GM21423 (cell line): ENCODE measurements around the gene OR51I2.
A peak's percentile ranks its signal among the peaks of the same experiment; 100 is the strongest.

Experiments
- ATAC-seq: cut with Tn5 transposase; IDR thresholded peaks from one replicate; pipeline ENCODE4 v1.9.1; 2021; ENCODE audit warnings: mild to moderate bottlenecking, moderate library complexity; ENCODE audit not compliant: unreplicated experiment

OR51I2 gene

GRCh38 chr11:5449023-5449422 lies at the start of gene OR51I2:
OR51I2 (plus strand) TSS chr11:5449323; CDS start chr11:5453489, 4,166 bp downstream.
- ATAC-seq = no peak

- no peak for ATAC-seq
These were observed 44.0 kb upstream of the OR51I2 start for GRCh38 chr11:5405173-5405572.

- ATAC-seq = no peak
These were observed 28.1 kb upstream of the OR51I2 start for GRCh38 chr11:5420993-5421392.

GRCh38 chr11:5421811-5422210 lies 27.3 kb upstream of the OR51I2 start, which contains the start of gene OR51Q1:
OR51Q1 (plus strand) TSS chr11:5422111; CDS start chr11:5422201, 90 bp downstream.
- ATAC-seq = no peak

- ATAC-seq = no peak
These were observed 26.0 kb upstream of the OR51I2 start for GRCh38 chr11:5423131-5423530.

- no peak for ATAC-seq
These were observed 7.7 kb upstream of the OR51I2 start, which contains the start of gene OR51I1 for GRCh38 chr11:5441414-5441813. OR51I1 (minus strand) TSS chr11:5441514; CDS start chr11:5441514, 0 bp downstream.

- ATAC-seq = no peak
These were observed 5.2 kb upstream of the OR51I2 start for GRCh38 chr11:5443835-5444393.

- no peak for ATAC-seq
These were observed 309 bp downstream of the OR51I2 start for GRCh38 chr11:5449432-5449831.

- no peak for ATAC-seq
These were observed 12.0 kb downstream of the OR51I2 start for GRCh38 chr11:5460983-5461621.

- ATAC-seq = no peak
These were observed 18.4 kb downstream of the OR51I2 start for GRCh38 chr11:5467527-5467926.

- no peak for ATAC-seq
These were observed 24.8 kb downstream of the OR51I2 start for GRCh38 chr11:5473921-5474320.

- peak; percentile 84 for ATAC-seq
These were observed 27.2 kb downstream of the OR51I2 start for GRCh38 chr11:5476186-5476819.

GRCh38 chr11:5486003-5486402 lies 36.9 kb downstream of the OR51I2 start:
- ATAC-seq = no peak

GRCh38 chr11:5486421-5486820 lies 37.3 kb downstream of the OR51I2 start:
- no peak for ATAC-seq

GRCh38 chr11:5488385-5488784 lies 39.3 kb downstream of the OR51I2 start, which contains the start of gene OR52D1:
OR52D1 (plus strand) TSS chr11:5488685; CDS start chr11:5488707, 22 bp downstream.
- ATAC-seq = no peak

- ATAC-seq = no peak
These were observed 39.8 kb downstream of the OR51I2 start for GRCh38 chr11:5488798-5489399.

- no peak for ATAC-seq
These were observed 40.6 kb downstream of the OR51I2 start for GRCh38 chr11:5489576-5490357.

- no peak for ATAC-seq
These were observed 50.5 kb downstream of the OR51I2 start for GRCh38 chr11:5499671-5500070.

GRCh38 chr11:5500393-5500801 lies 51.3 kb downstream of the OR51I2 start:
- ATAC-seq = no peak

GRCh38 chr11:5504403-5504921 lies 55.3 kb downstream of the OR51I2 start:
- no peak for ATAC-seq
